H9 (cell line): ENCODE measurements around the gene VWC2L. TPM values are rescaled to one million over a fixed set of nuclear protein-coding genes. Genes with fewer than 3 reads are reported as not detected.

ENCODE experiments used
- DNase-seq: peaks from one replicate; pipeline ENCODE4 v3.0.0-alpha.2; 2017
- H2AFZ ChIP-seq: one replicate; pipeline ENCODE4 v1.6.1; 2013; ENCODE audit warnings: mild to moderate bottlenecking, low read length, control low read depth, moderate library complexity
- H2AK5ac ChIP-seq: 2 replicates; pipeline ENCODE4 v1.6.1; 2013; ENCODE audit warnings: low read length, control low read depth, mixed read lengths; ENCODE audit not compliant: insufficient read length
- H2BK120ac ChIP-seq: one replicate; pipeline ENCODE4 v1.6.1; 2013; ENCODE audit warnings: low read depth, mild to moderate bottlenecking, low read length, control low read depth, inconsistent platforms; ENCODE audit not compliant: poor library complexity, severe bottlenecking
- H2BK12ac ChIP-seq: 2 replicates; pipeline ENCODE4 v1.6.1; 2013; ENCODE audit warnings: low read length, control low read depth, mixed read lengths, low read depth; ENCODE audit not compliant: insufficient read length
- H2BK15ac ChIP-seq: 2 replicates; pipeline ENCODE4 v1.6.1; 2013; ENCODE audit warnings: low read depth, low read length, control low read depth
- H2BK20ac ChIP-seq: one replicate; pipeline ENCODE4 v1.6.1; 2013; ENCODE audit warnings: low read depth, mild to moderate bottlenecking, low read length, control low read depth, inconsistent platforms; ENCODE audit not compliant: poor library complexity, severe bottlenecking
- H2BK5ac ChIP-seq: 2 replicates; pipeline ENCODE4 v1.6.1; 2013; ENCODE audit warnings: low read length, control low read depth, mixed read lengths; ENCODE audit not compliant: insufficient read length
- H3K14ac ChIP-seq: 2 replicates; pipeline ENCODE4 v1.6.1; 2013; ENCODE audit warnings: low read length, control low read depth; ENCODE audit not compliant: insufficient read depth
- H3K18ac ChIP-seq: 2 replicates; pipeline ENCODE4 v1.6.1; 2013; ENCODE audit warnings: low read depth, mild to moderate bottlenecking, mixed read lengths, low read length, control low read depth; ENCODE audit not compliant: insufficient read length
- H3K23ac ChIP-seq: 2 replicates; pipeline ENCODE4 v1.6.1; 2013; ENCODE audit warnings: low read length, control low read depth, mixed read lengths, low read depth; ENCODE audit not compliant: insufficient read length
- H3K23me2 ChIP-seq: 2 replicates; pipeline ENCODE4 v1.6.1; 2013; ENCODE audit warnings: low read depth, mild to moderate bottlenecking, mixed read lengths, low read length, control low read depth; ENCODE audit not compliant: insufficient read length, poor library complexity, severe bottlenecking
- H3K27ac ChIP-seq: 2 replicates; pipeline ENCODE4 v1.5.1; 2013; ENCODE audit warnings: low read length, control low read depth, mixed read lengths, low read depth; ENCODE audit not compliant: insufficient read length
- H3K27me3 ChIP-seq: 2 replicates; pipeline ENCODE4 v1.6.1; 2013; ENCODE audit warnings: low read length, control low read depth, inconsistent platforms; ENCODE audit not compliant: insufficient read depth
- H3K4ac ChIP-seq: 2 replicates; pipeline ENCODE4 v1.6.1; 2013; ENCODE audit warnings: low read depth, mild to moderate bottlenecking, control low read depth, inconsistent platforms, low read length, moderate library complexity
- H3K4me1 ChIP-seq: 2 replicates; pipeline ENCODE4 v1.6.1; 2013; ENCODE audit warnings: low read length, control low read depth, inconsistent platforms; ENCODE audit not compliant: insufficient read depth
- H3K4me2 ChIP-seq: 2 replicates; pipeline ENCODE4 v1.6.1; 2013; ENCODE audit warnings: low read length, control low read depth, mixed read lengths; ENCODE audit not compliant: insufficient read length, insufficient read depth
- H3K56ac ChIP-seq: 2 replicates; pipeline ENCODE4 v1.6.1; 2013; ENCODE audit warnings: low read depth, mild to moderate bottlenecking, mixed read lengths, low read length, control low read depth; ENCODE audit not compliant: insufficient read length
- H3K79me1 ChIP-seq: 2 replicates; pipeline ENCODE4 v1.6.1; 2013; ENCODE audit warnings: low read depth, mild to moderate bottlenecking, moderate library complexity, low read length, control low read depth, inconsistent platforms; ENCODE audit not compliant: insufficient read depth, poor library complexity, severe bottlenecking
- H3K79me2 ChIP-seq: 2 replicates; pipeline ENCODE4 v1.6.1; 2013; ENCODE audit warnings: low read length, control low read depth, inconsistent platforms; ENCODE audit not compliant: insufficient read depth
- H3K9ac ChIP-seq: 2 replicates; pipeline ENCODE4 v1.6.1; 2013; ENCODE audit warnings: low read length, control low read depth, mixed read lengths; ENCODE audit not compliant: insufficient read length; ENCODE audit errors: extremely low read depth
- H3K9me3 ChIP-seq: one replicate; pipeline ENCODE4 v1.6.1; 2013; ENCODE audit warnings: low read depth, low read length, inconsistent platforms; ENCODE audit not compliant: control insufficient read depth
- H3T11ph ChIP-seq: one replicate; pipeline ENCODE4 v1.6.1; 2013; ENCODE audit warnings: mild to moderate bottlenecking, low read length, control low read depth, inconsistent platforms
- H4K20me1 ChIP-seq: one replicate; pipeline ENCODE4 v1.6.1; 2013; ENCODE audit not compliant: control insufficient read depth, insufficient read length, insufficient read depth
- H4K5ac ChIP-seq: 2 replicates; pipeline ENCODE4 v1.6.1; 2013; ENCODE audit warnings: low read depth, mild to moderate bottlenecking, mixed read lengths, low read length, control low read depth; ENCODE audit not compliant: insufficient read length
- H4K8ac ChIP-seq: replicated peaks from 2 replicates; pipeline ENCODE4 v1.6.1; 2013; ENCODE audit warnings: low read length, control low read depth, mixed read lengths, low read depth; ENCODE audit not compliant: insufficient read length
- H4K91ac ChIP-seq: 2 replicates; pipeline ENCODE4 v1.6.1; 2013; ENCODE audit warnings: low read depth, mild to moderate bottlenecking, moderate library complexity, mixed read lengths, low read length, control low read depth; ENCODE audit not compliant: insufficient read length
- H3K27ac Mint-ChIP-seq, 3 experiments: 2 replicates in 2 of 3; 3 replicates in 1 of 3; pipeline ENCODE4 v1.8.0; 2020 to 2021; ENCODE audit warnings: mixed read lengths in 3 of 3, mild to moderate bottlenecking in 1 of 3, moderate library complexity in 1 of 3
- H3K27me3 Mint-ChIP-seq: 2 replicates; pipeline ENCODE4 v1.8.0; 2021; ENCODE audit warnings: low read depth, mild to moderate bottlenecking, moderate library complexity, mixed read lengths
- H3K36me3 Mint-ChIP-seq, 3 experiments: 2 replicates in 2 of 3; 3 replicates in 1 of 3; pipeline ENCODE4 v1.8.0; 2020 to 2021; ENCODE audit warnings: low read depth in 3 of 3, mixed read lengths in 3 of 3; ENCODE audit not compliant: insufficient read depth in 1 of 3
- H3K4me1 Mint-ChIP-seq, 2 experiments: 2 replicates each; pipeline ENCODE4 v1.8.0; 2020; ENCODE audit warnings: mixed read lengths in 2 of 2
- H3K4me3 Mint-ChIP-seq, 2 experiments: 2 replicates in 1 of 2; 3 replicates in 1 of 2; pipeline ENCODE4 v1.8.0; 2020 to 2021; ENCODE audit warnings: mild to moderate bottlenecking in 2 of 2, mixed read lengths in 2 of 2, moderate library complexity in 1 of 2
- H3K9me3 Mint-ChIP-seq, 2 experiments: 2 replicates in 1 of 2; 3 replicates in 1 of 2; pipeline ENCODE4 v1.8.0; 2020; ENCODE audit warnings: mild to moderate bottlenecking in 2 of 2, mixed read lengths in 2 of 2, moderate library complexity in 1 of 2
- WGBS: extraction: QIAGEN DNeasy Blood & Tissue Kit; methylation state at CpG from one replicate; pipeline ENCODE4 v1.1.7; 2013; ENCODE audit warnings: missing lambda C conversion rate, low lambda C conversion rate, mixed read lengths; ENCODE audit not compliant: insufficient read length; ENCODE audit errors: extremely low coverage; 5-methylcytosine and 5-hydroxymethylcytosine counted together
- total RNA-seq: library from RNA; stranded (reverse); gene quantifications from 2 replicates; pipeline ENCODE4 v1.2.1, GENCODE V29; 2021
- TF ChIP-seq, protein P1 (sequence below): fragments of 200-600 bp; sonication (generic); conservative IDR thresholded peaks from 3 replicates; pipeline ENCODE4 v1.8.0; 2021; ENCODE audit warnings: antibody characterized with exemption, mild to moderate bottlenecking

The VWC2L gene
- total RNA-seq, 1 experiment from 2014 or later: not detected

- H3K18ac ChIP-seq: no peak overlapping the region
- no peak overlapping the region for H3K56ac ChIP-seq
- Mint-ChIP-seq H3K4me1 (no peaks in the 10 kb centered on the region), H3K27ac (no peak overlapping the region; a peak in 1 of 7 replicates), H3K4me3 (no peak overlapping the region), H3K27me3 (peaks cover under 1% of the 10 kb centered on the region; the same call in 1 of the 2 replicates), H3K9me3 (no peaks in the 10 kb centered on the region), H3K36me3 (no peaks in the 10 kb centered on the region)
- H3K23me2 ChIP-seq: no peaks in the 10 kb centered on the region
- no CpG with 5 or more reads among the region's 3 CpGs for WGBS
- no peaks in the 10 kb centered on the region for H3K9me3 ChIP-seq
- no peak overlapping the region for H2BK5ac ChIP-seq
- DNase-seq: no peak
- no peak overlapping the region for H3K9ac ChIP-seq
- H4K20me1 ChIP-seq: no peaks in the 10 kb centered on the region
- H2BK120ac ChIP-seq: no peak overlapping the region
- no peak overlapping the region for H4K91ac ChIP-seq
- no peaks in the 10 kb centered on the region for H3K79me2 ChIP-seq
- no peak overlapping the region for H3T11ph ChIP-seq
- no peak overlapping the region for H3K23ac ChIP-seq
- TF ChIP-seq, protein P1, sequence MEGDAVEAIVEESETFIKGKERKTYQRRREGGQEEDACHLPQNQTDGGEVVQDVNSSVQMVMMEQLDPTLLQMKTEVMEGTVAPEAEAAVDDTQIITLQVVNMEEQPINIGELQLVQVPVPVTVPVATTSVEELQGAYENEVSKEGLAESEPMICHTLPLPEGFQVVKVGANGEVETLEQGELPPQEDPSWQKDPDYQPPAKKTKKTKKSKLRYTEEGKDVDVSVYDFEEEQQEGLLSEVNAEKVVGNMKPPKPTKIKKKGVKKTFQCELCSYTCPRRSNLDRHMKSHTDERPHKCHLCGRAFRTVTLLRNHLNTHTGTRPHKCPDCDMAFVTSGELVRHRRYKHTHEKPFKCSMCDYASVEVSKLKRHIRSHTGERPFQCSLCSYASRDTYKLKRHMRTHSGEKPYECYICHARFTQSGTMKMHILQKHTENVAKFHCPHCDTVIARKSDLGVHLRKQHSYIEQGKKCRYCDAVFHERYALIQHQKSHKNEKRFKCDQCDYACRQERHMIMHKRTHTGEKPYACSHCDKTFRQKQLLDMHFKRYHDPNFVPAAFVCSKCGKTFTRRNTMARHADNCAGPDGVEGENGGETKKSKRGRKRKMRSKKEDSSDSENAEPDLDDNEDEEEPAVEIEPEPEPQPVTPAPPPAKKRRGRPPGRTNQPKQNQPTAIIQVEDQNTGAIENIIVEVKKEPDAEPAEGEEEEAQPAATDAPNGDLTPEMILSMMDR: no peak
- H4K8ac ChIP-seq: no peak overlapping the region
- H4K5ac ChIP-seq: peak overlapping the region; percentile 83
- H2AFZ ChIP-seq: no peak overlapping the region
- H2AK5ac ChIP-seq: no peak overlapping the region
- H3K4me1 ChIP-seq: no peaks in the 10 kb centered on the region
- H3K27ac ChIP-seq: no peak overlapping the region
- H3K4me2 ChIP-seq: no peak overlapping the region
- H3K4ac ChIP-seq: no peak overlapping the region
- H2BK15ac ChIP-seq: no peak overlapping the region
- H2BK20ac ChIP-seq: no peak overlapping the region
- H2BK12ac ChIP-seq: no peak overlapping the region
- no peaks in the 10 kb centered on the region for H3K79me1 ChIP-seq
- H3K14ac ChIP-seq: no peak overlapping the region
- H3K27me3 ChIP-seq: no peaks in the 10 kb centered on the region
Observed at GRCh38 chr2:214624166-214624760, 213.4 kb downstream of the VWC2L start.
